Cortex of kidney (tissue), 1 donor: ENCODE results near the gene TOGARAM1.

Source experiments
- DNase-seq: peaks from one replicate; lab custom pipeline; 2025; lab: John Stamatoyannopoulos, UW

The TOGARAM1 gene

GRCh38 chr14:44961554-44962333 is at the start of gene TOGARAM1, which contains the start of gene KLHL28:
TSS of gene TOGARAM1 (plus strand) at chr14:44962190. CDS start at chr14:44962422, 232 bp downstream.
TSS of gene KLHL28 (minus strand) at chr14:44961947. CDS start at chr14:44945928, 16,019 bp downstream.
- DNase-seq = no peak

- no peak for DNase-seq
Observed at GRCh38 chr14:44914849-44915248, 47.1 kb upstream of the TOGARAM1 start.

- no peak for DNase-seq
Observed at GRCh38 chr14:44928793-44929192, 33.2 kb upstream of the TOGARAM1 start.

GRCh38 chr14:44935155-44935554 is 26.8 kb upstream of the TOGARAM1 start:
- DNase-seq = no peak

GRCh38 chr14:44937547-44937946 is 24.4 kb upstream of the TOGARAM1 start:
- DNase-seq = no peak

GRCh38 chr14:44940211-44940610 is 21.8 kb upstream of the TOGARAM1 start:
- no peak for DNase-seq

- no peak for DNase-seq
Observed at GRCh38 chr14:44940944-44941343, 21.0 kb upstream of the TOGARAM1 start.

GRCh38 chr14:44941591-44941990 is 20.4 kb upstream of the TOGARAM1 start:
- no peak for DNase-seq

GRCh38 chr14:44942436-44942835 is 19.6 kb upstream of the TOGARAM1 start:
- no peak for DNase-seq

GRCh38 chr14:44944107-44944506 is 17.9 kb upstream of the TOGARAM1 start:
- DNase-seq = no peak

GRCh38 chr14:44945264-44945663 is 16.7 kb upstream of the TOGARAM1 start:
- no peak for DNase-seq

- DNase-seq = no peak
Observed at GRCh38 chr14:44951051-44951450, 10.9 kb upstream of the TOGARAM1 start.

GRCh38 chr14:44952391-44953110 is 9.4 kb upstream of the TOGARAM1 start:
- DNase-seq = no peak

GRCh38 chr14:44954750-44955149 is 7.2 kb upstream of the TOGARAM1 start:
- no peak for DNase-seq

- no peak for DNase-seq
Observed at GRCh38 chr14:44955528-44955927, 6.5 kb upstream of the TOGARAM1 start.

GRCh38 chr14:44956866-44957265 is 5.1 kb upstream of the TOGARAM1 start:
- DNase-seq = no peak

GRCh38 chr14:44959538-44959937 is 2.5 kb upstream of the TOGARAM1 start:
- no peak for DNase-seq

- DNase-seq = no peak
Observed at GRCh38 chr14:44960146-44960545, 1.8 kb upstream of the TOGARAM1 start.

GRCh38 chr14:44960646-44961045 is 1.3 kb upstream of the TOGARAM1 start:
- DNase-seq = no peak

- DNase-seq = no peak
Observed at GRCh38 chr14:44961151-44961553, 838 bp upstream of the TOGARAM1 start.

- no peak for DNase-seq
Observed at GRCh38 chr14:44962334-44963043, 499 bp downstream of the TOGARAM1 start.

- DNase-seq = no peak
Observed at GRCh38 chr14:44963044-44963528, 1.1 kb downstream of the TOGARAM1 start.
